ENCODE data around the gene SKA2.

GRCh38 chr17:59186850-59187249 lies 31.9 kb upstream of the SKA2 start:
- TF ChIP-seq CTCF (IDR thresholded peaks at IDR 0.05) (no peak), POLR2A (IDR thresholded peaks at IDR 0.05) (no peak)
